ENCODE measurements around the gene ZNRF3.

The ZNRF3 gene

DNA sequence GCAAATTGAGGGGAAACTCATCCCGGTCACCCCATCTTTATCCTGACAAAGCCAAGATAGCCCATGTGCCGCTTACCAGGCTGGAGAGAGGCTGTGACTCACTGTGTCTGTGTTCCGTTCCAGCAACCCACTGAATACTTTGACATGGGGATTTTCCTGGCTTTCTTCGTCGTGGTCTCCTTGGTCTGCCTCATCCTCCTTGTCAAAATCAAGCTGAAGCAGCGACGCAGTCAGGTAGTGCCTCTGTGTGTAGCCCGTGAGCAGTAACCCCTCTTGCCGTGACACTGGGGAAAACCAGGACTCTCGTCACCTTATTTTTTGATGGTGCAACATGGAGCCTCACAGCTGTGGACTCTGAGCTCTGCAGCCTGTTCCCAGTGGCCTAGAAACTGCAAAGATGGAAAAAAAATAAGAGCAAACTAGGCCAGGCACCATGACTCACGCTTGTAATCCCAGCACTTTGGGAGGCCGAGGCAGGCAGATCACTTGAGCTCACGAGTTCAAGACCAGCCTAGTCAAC, 161.3 kb downstream of the ZNRF3 start:
- DNase-seq, result no peak

DNA sequence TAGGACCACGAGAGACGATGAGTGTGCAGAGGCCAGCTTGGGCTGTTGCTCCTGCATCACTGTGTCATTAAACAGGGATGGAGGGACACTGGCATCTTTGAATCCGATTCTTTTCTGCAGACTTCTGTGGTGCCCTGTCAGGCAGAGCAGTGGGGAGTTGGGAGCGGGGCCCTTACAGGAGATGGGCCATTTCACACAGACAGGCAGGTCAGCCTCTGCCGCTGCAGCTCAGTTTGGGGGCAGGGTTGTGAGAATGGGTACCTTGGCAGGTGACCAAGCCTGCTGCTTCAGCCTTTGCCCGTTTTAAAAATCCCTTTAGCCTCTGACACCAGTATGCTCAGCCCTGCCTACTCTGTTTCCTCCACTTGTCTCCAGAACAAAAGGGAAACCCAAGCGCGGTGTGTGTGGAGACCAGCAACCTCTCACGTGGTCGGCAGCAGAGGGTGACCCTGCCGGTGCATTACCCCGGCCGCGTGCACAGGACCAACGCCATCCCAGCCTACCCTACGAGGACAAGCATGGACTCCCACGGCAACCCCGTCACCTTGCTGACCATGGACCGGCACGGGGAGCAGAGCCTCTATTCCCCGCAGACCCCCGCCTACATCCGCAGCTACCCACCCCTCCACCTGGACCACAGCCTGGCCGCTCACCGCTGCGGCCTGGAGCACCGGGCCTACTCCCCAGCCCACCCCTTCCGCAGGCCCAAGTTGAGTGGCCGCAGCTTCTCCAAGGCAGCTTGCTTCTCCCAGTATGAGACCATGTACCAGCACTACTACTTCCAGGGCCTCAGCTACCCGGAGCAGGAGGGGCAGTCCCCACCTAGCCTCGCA, 165.7 kb downstream of the ZNRF3 start:
- no peak for DNase-seq

DNA sequence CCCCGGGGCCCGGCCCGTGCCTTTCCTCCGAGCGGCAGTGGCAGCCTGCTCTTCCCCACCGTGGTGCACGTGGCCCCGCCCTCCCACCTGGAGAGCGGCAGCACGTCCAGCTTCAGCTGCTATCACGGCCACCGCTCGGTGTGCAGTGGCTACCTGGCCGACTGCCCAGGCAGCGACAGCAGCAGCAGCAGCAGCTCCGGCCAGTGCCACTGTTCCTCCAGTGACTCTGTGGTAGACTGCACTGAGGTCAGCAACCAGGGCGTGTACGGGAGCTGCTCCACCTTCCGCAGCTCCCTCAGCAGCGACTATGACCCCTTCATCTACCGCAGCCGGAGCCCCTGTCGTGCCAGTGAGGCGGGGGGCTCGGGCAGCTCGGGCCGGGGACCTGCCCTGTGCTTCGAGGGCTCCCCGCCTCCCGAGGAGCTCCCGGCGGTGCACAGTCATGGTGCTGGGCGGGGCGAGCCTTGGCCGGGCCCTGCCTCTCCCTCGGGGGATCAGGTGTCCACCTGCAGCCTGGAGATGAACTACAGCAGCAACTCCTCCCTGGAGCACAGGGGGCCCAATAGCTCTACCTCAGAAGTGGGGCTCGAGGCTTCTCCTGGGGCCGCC, 166.4 kb downstream of the ZNRF3 start:
- DNase-seq, result no peak

DNA sequence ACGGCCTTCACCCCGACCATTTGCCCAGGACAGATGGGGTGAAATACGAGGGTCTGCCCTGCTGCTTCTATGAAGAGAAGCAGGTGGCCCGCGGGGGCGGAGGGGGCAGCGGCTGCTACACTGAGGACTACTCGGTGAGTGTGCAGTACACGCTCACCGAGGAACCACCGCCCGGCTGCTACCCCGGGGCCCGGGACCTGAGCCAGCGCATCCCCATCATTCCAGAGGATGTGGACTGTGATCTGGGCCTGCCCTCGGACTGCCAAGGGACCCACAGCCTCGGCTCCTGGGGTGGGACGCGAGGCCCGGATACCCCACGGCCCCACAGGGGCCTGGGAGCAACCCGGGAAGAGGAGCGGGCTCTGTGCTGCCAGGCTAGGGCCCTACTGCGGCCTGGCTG, 167.1 kb downstream of the ZNRF3 start:
- no peak for DNase-seq

DNA sequence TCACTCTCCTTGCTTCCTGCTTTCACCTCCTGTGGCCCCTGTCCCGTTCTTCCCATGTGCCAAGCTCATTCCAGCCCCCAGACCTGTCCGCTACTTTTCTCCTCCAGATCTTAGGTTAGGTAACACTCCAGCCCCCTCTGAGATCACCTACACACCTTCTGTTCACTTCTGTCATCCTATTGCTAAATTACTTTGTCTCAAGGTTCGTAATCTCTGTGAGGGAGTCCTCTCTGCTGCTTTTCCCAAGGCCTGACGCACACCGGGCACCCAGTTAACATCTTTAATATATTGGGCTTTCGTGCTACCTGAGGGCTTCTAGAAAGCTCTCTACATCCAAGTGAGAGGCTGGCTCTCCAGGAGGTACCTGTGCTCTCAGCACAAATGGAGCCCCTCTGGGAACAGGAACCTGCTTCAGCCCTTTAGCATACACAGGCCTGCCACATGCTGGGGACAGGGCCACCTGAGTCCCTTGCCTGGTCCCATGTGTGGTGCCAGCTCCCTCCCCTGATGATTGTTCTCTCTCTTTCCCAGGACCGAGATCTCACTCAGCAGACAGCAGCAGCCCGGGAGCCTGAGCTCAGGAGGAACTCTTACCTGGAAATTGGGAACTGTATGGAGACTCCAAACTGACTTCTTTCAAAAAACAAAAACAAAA, 169.8 kb downstream of the ZNRF3 start:
- DNase-seq, result no peak

DNA sequence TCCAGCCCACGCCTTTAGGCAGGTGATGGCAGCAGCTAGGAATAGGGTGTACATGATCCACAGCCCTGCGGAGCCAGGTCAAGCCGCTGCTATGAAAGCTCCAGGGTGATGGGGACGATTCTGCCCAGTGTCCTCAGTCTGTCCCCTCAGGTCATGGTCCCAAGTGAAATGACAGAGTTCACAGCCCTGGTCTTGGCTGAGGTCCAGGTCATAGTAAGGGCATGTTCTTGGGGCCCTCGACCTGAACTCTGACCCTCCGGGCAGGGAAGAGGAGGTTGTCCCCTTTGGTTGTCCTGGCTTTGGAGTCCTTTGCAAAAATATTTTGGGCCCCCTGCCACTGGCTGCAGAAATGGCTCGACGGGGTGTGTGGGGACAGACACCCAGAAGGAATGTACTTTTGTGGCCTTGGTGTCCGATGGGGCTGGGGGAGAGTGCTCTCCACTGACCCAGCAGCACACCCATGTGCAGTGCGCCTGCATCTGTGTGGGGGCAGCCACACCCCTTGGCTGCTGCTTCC, 170.9 kb downstream of the ZNRF3 start:
- DNase-seq, result no peak

DNA sequence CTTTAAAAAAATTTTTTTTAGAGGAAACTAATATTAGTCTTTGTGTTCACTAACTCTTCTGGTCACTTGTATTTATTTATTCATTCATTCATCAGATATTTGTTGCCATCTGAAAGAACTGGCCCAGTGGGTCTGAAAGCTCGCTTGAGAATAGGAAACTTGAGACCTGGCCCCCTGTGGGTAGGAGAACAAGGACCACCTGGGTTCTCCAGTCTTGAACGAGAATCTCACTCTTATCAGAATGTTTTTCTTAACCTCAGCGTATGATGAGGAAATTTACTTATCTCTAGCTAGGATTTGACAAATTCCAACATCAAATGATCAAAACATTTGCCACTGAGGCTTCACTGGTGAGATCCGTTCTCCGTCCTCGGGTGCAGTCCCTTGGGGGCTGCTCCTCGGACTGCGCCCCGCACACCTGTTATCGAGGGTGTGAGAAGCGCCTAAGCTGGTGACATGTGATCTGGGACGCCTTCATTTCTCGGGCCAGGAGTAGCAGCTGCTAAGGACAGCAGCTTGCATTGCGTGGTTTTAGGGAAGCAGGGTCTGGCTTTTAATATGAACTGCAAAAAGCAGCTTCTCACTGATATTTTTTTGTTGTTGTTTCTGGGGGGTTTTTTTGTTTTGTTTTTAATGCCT, 171.9 kb downstream of the ZNRF3 start:
- DNase-seq, result no peak

DNA sequence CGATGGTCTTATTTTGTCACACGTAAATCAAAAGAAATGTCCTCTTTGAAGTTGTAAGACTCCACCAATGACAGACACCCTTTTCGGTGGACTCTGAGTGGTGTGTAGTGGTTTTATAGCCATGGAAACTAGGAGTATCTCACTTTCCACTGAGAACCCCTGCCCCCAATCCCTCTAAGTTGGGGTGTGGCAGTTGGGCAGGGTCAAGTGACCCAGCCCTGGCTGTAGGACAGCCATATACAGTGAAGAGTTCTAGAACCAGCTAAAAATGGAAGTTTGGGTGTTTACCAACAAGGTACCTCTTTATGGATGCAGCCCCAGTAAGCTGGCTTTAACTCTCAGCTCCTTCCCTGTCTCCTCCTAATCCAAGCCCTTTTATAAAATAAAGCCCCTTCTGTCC, 173.1 kb downstream of the ZNRF3 start:
- no peak for DNase-seq

DNA sequence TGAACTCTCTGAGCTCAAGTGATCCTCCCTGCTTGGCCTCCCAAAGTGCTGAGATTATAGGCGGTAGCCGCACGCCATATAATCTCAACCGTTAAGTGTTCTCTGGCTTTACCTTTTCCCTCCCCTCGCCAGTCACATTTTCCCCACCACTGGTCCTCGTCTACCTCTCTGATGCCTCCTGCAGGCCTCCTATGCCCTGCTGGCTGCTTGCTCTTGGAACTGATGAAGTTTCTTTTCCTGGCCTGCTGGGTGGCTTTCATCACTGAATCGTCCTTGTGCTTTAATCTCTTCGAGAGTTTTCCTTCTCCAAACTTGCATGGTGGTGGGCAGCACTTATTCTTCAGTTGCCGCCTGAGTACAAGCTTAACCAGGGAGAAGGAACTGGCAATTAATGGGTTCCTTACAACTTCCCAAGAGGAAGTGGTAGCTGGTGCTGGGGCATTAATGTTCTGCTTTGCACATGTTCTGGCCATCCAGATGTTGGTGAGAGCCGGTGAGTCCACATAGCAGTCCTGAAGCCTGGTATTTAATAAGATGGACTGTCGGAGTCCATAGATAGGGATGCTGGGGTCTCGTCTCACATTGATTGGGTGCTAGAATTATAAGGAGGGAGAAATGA, 177.0 kb downstream of the ZNRF3 start:
- no peak for DNase-seq

DNA sequence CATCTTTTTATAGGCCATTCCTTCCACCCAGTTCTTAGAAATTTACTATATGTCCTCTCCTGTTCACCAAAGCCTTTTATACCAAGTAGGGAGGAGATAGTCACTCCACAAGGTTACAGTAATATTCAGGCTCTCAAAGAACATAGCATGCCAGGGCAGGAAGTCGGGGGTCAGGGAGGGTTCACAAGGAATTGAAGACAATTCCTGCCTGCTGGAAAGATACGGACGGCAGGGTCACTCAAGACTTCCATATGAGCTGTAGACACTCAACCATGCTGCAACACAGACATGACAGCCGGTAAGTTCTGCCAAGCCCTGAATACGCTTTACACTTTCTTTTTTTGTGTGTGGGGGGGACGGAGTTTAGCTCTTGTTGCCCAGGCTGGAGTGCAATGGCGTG, 177.6 kb downstream of the ZNRF3 start:
- DNase-seq, result no peak

DNA sequence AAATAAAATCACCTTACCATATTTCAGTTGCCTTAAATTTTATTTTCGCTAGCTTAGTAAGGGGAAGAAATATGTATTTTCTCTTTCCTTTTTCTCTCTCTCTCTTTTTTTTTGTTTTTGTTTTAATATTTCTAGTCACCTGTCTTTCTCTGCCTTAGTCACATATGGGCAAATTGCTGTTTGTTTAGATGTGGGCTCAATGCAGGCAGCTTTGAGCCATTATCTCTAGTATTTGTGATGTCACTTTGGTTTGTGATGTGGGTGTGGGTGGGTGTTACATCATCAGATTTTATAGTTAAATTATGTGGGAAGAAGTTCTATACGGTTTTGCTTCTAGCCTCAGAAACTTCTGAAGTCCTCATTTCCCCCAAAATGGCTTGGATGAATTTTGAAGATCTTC, 178.4 kb downstream of the ZNRF3 start, which contains the start of gene C22orf31:
Gene C22orf31, minus strand, starts transcription at position 59 of the 400 bp plus-strand sequence. Its CDS starts 39 bp downstream, at position 20.
- DNase-seq, result no peak

DNA sequence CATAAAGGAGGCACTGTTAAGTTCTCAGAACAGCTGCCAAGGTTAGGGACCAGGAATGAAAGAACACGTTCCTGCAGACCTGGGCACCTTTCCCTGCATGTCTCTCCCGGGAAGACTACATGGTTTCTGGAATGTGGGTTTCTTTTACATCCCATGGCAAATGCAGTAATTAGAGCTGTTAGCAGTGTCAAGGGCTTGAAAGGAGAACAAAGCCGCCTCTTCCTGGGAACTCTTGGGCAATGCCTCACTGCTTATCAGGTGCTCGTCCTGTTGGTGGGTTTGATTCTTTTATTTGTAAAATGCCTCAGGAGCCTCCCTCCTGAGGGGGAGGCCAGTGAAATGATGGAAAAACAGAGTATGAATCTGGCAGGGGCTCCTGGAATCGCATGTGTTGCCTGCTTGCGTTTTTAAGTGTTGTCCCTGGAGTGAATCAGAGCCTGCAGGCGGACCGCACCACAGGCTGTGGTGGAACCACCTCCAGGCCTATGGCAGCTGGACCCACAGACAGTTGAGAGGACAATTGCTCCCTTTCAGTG, 179.0 kb downstream of the ZNRF3 start:
- no peak for DNase-seq

DNA sequence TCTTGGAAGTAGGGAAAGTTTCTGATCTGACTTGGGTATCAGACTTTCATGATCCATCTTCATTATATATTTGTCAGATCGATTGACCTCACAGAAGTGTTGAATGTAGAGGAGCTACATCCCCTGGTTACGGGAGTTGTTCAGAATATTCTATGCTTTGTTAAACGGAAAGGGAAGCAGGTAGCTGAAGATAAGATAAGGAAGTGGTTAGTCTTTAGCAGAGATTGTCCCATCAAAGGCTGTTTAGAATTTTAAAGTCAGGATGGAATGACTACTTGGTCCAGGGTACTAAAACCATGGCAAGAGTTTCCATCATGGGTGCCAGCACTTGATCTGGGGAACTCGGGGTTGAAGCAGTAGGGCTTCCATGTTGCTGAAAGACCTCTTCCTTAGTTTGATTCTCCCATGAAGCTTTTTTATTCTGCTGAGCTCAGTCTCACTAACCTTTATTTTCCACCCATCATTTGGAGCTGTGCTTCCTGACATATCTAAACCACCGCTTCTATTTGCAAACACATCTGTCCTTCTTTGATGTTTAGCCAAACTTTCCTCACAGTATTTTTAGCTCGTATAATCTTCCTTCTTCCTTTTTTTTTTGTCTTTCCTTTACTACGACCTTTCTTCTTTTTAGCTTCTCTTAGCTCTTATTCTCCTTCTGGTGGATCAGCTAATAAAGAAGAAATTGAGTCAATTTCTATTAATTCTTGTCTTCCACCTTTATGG, 182.3 kb downstream of the ZNRF3 start:
- no peak for DNase-seq

DNA sequence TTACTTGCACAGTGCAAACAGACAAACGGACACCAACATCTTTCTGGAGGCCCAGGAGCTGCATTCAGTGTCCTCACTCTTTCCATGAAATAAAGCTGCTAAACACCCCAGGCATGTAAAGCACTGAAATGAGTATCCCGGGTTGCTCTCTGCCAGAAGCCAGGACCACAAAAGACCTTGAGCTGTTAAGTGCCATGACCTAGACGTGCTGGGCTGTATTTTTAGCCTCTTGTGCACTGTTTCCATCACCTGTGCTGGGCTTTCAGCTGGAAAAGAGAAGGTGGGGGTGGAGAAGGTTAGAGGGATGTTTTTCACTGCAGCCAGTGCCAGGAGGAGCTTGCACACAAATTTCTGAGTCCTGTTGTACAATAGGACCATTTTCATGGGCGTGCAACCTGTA, 186.1 kb downstream of the ZNRF3 start:
- no peak for DNase-seq

DNA sequence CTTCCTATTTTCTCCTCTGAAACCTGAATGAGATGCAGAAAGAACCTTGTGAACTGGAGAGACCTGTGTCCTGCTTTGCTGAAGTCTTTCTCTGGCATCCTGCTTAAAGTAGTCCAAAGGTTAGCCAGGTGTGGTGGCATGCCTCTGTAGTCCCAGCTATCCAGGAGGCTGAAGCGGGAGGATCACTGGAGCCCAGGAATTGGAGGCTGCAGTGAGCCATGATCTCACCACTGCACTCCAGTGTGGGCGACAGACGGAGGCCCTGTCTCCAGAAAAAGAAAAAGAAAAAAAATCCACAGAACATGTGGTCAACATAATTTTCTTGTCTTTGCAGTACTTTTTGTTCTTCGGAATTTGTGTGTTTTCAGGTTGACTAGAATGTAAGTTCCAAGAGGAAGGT, 187.1 kb downstream of the ZNRF3 start:
- DNase-seq, result no peak

DNA sequence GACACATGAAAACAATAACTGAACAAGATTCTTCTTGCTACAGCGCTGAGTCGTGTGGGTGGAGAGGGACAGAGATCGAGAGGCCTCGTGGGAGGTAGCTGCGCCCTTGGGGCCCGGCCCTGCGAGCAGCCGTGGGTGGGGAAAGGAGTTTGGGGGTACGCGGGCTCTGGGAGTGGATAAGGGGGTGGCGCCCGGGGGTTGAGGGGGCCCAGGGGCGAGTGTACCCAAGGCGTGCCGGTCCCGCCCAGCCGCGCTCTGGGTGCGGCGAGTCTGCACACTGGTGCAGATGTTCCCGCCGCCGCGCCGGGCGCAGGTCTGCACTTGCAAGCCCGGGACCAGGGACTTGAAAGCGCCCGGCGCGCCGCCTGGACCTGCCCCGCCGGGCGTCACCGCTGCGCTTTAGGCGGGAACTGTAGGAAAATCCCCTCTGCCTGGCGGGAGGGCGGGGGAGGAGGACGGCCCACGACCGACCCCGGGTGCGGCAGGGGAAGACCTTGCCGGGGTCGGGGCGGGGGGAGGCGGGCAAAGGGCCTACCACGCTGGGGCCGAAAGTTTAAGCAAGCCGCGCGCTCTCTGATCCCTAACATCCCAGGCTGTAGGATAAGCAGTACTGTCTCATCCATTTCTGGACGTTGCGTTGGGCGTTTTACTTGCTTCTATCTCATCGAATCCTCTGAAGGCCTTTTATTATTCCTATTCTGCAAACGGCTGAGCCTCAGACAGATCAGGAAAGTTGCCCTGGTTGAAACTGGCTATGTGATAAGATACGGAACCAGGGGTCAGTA, 188.1 kb downstream of the ZNRF3 start:
- DNase-seq, result peak; percentile 8

DNA sequence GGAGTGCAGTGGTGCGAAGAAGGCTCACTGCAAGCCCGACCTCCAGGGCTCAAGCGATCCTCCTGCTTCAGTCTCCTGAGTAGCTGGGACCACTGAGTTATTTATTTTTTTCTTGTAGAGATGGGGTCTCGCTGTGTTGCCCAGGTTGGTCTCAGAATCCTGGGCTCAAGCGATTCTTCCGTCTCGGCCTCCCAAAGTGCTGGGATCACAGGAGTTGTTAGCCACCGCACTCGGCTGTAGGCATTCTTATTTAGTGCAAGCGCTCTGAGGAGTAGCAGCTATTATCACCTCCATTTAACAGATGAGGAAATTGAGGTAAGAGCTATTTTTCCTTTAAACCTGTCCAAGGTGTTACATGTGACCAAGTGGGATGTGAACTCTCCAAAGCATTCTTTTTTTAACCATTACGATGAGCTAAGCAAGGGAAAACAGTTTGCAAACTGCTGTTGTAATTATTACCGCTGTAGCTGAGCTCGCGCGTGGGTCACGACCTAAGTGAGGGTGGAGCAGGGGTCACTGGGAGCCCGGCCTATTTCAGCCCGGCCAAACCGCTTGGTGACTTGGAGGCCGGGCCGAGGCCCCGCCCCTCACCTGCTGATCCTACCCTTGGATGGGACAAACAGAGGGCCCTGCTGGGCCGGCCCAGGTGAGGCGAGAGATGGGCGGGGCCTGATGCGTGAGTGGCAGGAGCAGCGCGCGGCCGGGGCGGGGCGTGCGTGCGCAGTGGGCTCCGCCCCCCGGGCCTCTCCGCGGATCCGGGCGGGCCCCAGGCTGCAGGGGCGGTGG, 189.0 kb downstream of the ZNRF3 start:
- peak; percentile 51 for DNase-seq

DNA sequence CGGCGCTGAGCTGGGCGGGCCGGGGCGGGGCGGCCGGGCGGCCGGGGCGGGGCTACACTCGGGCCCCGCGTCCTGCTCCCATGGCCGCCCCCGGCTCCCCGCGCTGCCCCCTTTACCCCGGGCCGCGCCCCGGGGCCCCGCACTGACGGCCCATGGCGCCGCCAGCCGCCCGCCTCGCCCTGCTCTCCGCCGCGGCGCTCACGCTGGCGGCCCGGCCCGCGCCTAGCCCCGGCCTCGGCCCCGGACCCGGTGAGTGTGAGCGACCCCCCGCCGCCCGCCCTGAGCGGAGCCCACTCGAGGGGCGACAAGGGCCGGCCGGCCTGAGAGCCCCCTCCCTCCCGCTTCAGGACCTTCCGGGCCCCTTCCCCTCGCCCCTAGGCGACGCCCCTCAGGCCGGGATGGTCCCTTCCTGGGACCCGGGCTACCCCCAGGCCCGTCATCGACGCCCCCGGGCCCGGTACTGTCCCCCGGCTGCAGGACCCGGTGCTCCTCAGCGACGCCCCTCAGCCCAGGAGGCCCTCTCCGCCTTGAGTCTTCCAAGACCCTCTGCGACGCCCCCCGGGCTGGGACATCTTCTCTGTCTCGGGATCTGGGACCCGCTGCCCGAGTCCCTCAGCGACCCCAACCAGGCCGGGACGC, 189.7 kb downstream of the ZNRF3 start, which contains the start of gene KREMEN1:
Gene KREMEN1, plus strand, starts transcription at position 57 of the 639 bp plus-strand sequence. Its CDS starts 96 bp downstream, at position 153.
- no peak for DNase-seq

DNA sequence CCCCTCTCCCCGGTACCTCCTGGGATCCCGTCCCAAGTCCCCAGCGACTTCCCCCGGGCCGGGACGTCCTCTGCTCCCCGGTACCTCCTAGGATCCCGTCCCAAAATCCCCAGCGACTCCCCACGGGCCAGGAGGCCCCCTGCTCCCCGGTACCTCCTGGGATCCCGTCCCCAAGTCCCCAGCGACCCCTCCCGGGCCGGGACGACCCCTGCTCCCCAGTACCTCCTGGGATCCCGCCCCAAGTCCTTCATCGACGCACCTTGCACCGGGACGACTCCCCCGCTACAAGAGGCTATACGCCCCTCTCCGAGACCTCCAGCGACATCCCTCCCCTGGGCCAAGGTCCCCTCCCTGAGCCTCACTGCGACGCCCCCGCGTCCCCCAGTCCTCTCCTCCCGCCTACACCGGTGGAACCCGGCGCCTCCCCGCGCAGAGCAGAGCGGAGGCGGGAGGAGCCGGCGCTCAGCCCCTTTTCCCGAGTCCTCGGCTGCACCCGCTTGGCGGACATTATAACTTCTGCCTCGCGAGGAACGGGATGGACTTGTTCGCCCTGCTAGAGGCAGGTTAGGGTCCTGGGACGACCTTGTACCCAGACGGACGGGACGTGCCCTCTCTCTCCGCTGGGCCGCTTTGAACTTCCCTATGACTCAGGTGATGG, 190.4 kb downstream of the ZNRF3 start:
- no peak for DNase-seq
